HFF-Myc (cell line): Measurements from ENCODE around the gene PIGQ.

Source experiments
- DNase-seq: peaks from one replicate; pipeline ENCODE4 v3.0.0-alpha.2; 2011; ENCODE audit warnings: low read depth; ENCODE audit errors: extremely low read depth
- H3K4me3 ChIP-seq: replicated peaks from 2 replicates; pipeline ENCODE4 v1.5.1; 2011; ENCODE audit warnings: low read depth, mild to moderate bottlenecking, control low read depth, low read length
- CTCF ChIP-seq: IDR thresholded peaks from 2 replicates; pipeline ENCODE4 v1.5.1; 2012; ENCODE audit warnings: mild to moderate bottlenecking, low read depth, low read length, control low read depth; ENCODE audit errors: missing control alignments

Gene PIGQ

GRCh38 chr16:615122-615521, 45.4 kb downstream of the PIGQ start:
- DNase-seq: no peak
- H3K4me3 ChIP-seq: no peak overlapping the region
- TF ChIP-seq CTCF: no peak

GRCh38 chr16:616733-617586, 47.2 kb downstream of the PIGQ start:
- DNase-seq: no peak
- no peak for TF ChIP-seq CTCF
- no peak overlapping the region for H3K4me3 ChIP-seq

DNA sequence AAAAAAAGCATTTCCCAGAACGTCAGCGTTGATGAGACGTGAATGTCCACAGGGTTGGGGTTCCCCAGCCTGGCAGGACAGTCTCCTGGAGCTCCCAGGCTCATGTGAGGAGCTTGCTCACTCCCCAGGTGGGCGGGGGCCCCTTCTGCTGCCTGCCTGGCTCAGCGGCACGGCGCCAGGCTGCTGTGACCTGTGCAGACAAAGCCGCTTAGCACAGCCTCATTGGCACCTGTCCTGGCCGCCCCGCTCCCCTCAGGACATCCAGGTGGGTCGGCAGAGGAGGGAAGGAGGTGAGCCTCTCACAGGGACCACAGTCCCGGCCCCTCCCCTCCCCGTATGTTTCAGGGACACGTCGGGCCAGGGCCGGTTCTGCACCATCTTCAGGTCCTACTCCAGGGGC, 48.1 kb downstream of the PIGQ start:
- no peak for TF ChIP-seq CTCF
- no peak overlapping the region for H3K4me3 ChIP-seq
- no peak for DNase-seq

DNA sequence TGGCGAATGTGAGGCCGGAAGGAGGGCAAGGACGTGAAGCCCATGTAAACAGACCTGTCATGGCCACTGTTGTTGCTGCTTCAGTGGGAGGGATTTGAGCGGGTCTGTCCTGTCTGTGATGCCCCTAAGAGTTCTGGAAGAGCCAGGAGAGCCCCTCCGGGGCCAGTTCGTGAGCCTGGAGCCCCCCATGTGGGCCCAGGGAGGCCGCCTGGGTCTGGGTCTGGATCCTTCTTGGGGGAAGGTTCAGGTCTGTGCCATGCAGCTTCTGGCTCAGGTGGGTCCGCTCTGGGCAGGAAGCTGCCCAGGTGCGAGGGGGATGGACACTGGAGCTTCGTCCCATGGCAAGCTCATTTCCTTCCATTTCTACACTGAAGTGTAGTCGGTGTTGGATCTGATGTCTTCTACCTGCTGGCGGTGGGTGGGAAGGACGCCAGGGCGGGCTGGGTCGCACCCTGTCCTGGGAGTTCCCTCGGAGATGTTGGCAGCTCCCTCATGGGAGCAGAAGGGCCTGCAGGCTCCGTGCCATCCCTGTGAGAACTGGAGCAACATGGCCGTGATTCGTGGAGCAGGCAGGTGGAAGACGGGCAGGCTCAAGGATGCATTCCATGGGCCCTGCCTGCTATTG, 49.8 kb downstream of the PIGQ start:
- no peak overlapping the region for H3K4me3 ChIP-seq
- TF ChIP-seq CTCF: no peak
- DNase-seq: no peak

- no peak overlapping the region for H3K4me3 ChIP-seq
- no peak for TF ChIP-seq CTCF
- no peak for DNase-seq
Observed at GRCh38 chr16:620700-621525, 51.1 kb downstream of the PIGQ start.

GRCh38 chr16:621526-622105, 51.8 kb downstream of the PIGQ start:
- TF ChIP-seq CTCF: no peak
- H3K4me3 ChIP-seq: no peak overlapping the region
- no peak for DNase-seq
